Mesendoderm (in vitro differentiated cells): Measurements from ENCODE around the gene TIAL1.

Experiments
- DNase-seq: peaks from one replicate; pipeline ENCODE4 v3.0.0; 2013
- H2AK5ac ChIP-seq: 2 replicates; pipeline ENCODE4 v1.6.1; 2013; ENCODE audit warnings: low read length, inconsistent platforms
- H2BK120ac ChIP-seq: 2 replicates; pipeline ENCODE4 v1.6.1; 2013; ENCODE audit warnings: low read depth, mild to moderate bottlenecking, low read length, moderate library complexity, mixed read lengths
- H2BK15ac ChIP-seq: replicated peaks from 2 replicates; pipeline ENCODE4 v1.6.1; 2013; ENCODE audit warnings: low read depth, mild to moderate bottlenecking, moderate library complexity
- H2BK5ac ChIP-seq: 2 replicates; pipeline ENCODE4 v1.6.1; 2013; ENCODE audit warnings: low read length, inconsistent platforms
- H3K18ac ChIP-seq: 2 replicates; pipeline ENCODE4 v1.6.1; 2013; ENCODE audit warnings: mild to moderate bottlenecking, low read length, mixed read lengths
- H3K23ac ChIP-seq: one replicate; pipeline ENCODE4 v1.6.1; 2013; ENCODE audit warnings: low read length
- H3K27ac ChIP-seq: 2 replicates; pipeline ENCODE4 v1.5.1; 2013; ENCODE audit warnings: low read depth, mild to moderate bottlenecking, inconsistent platforms, low read length, moderate library complexity
- H3K27me3 ChIP-seq: 2 replicates; pipeline ENCODE4 v1.6.1; 2013; ENCODE audit warnings: low read length, control low read depth, mild to moderate bottlenecking, inconsistent platforms; ENCODE audit not compliant: insufficient read depth, poor library complexity
- H3K36me3 ChIP-seq: 2 replicates; pipeline ENCODE4 v1.6.1; 2013; ENCODE audit warnings: low read length, inconsistent platforms; ENCODE audit not compliant: control insufficient read depth, insufficient read depth
- H3K4ac ChIP-seq: one replicate; pipeline ENCODE4 v1.6.1; 2013; ENCODE audit warnings: low read depth, mild to moderate bottlenecking, low read length, moderate library complexity
- H3K4me1 ChIP-seq: 2 replicates; pipeline ENCODE4 v1.6.1; 2013; ENCODE audit warnings: low read depth, low read length, inconsistent platforms; ENCODE audit not compliant: control insufficient read depth
- H3K4me2 ChIP-seq: 2 replicates; pipeline ENCODE4 v1.6.1; 2013; ENCODE audit warnings: low read length
- H3K4me3 ChIP-seq: 2 replicates; pipeline ENCODE4 v1.5.1; 2013; ENCODE audit warnings: mild to moderate bottlenecking, low read length
- H3K56ac ChIP-seq: one replicate; pipeline ENCODE4 v1.6.1; 2013; ENCODE audit warnings: low read length
- H3K79me1 ChIP-seq: 2 replicates; pipeline ENCODE4 v1.6.1; 2013; ENCODE audit warnings: low read length, inconsistent platforms
- H3K79me2 ChIP-seq: 2 replicates; pipeline ENCODE4 v1.6.1; 2013; ENCODE audit warnings: mild to moderate bottlenecking, low read length; ENCODE audit not compliant: control insufficient read depth, insufficient read depth
- H3K9ac ChIP-seq: 2 replicates; pipeline ENCODE4 v1.6.1; 2013; ENCODE audit warnings: low read length, inconsistent platforms
- H4K5ac ChIP-seq: one replicate; pipeline ENCODE4 v1.6.1; 2013; ENCODE audit warnings: low read length
- H4K8ac ChIP-seq: one replicate; pipeline ENCODE4 v1.6.1; 2013; ENCODE audit warnings: low read depth, mild to moderate bottlenecking, control low read depth, low read length, moderate library complexity
- WGBS: extraction: QIAGEN DNeasy Blood & Tissue Kit; methylation state at CpG from one replicate; pipeline ENCODE4 v1.1.7; 2013; ENCODE audit warnings: low lambda C conversion rate, missing lambda C conversion rate; ENCODE audit not compliant: insufficient coverage; ENCODE audit errors: extremely low coverage; 5-methylcytosine and 5-hydroxymethylcytosine counted together

TIAL1 gene

GRCh38 chr10:119640875-119641526, 44.2 kb upstream of the TIAL1 start:
- H3K27ac ChIP-seq: no peak overlapping the region
- H2BK120ac ChIP-seq: no peak overlapping the region
- H3K56ac ChIP-seq: no peak overlapping the region
- no peaks in the 10 kb centered on the region for H3K36me3 ChIP-seq
- H2BK15ac ChIP-seq: no peak overlapping the region
- no CpG with 5 or more reads among the region's 8 CpGs for WGBS
- no peak overlapping the region for H3K23ac ChIP-seq
- H3K18ac ChIP-seq: no peak overlapping the region
- no peak overlapping the region for H2BK5ac ChIP-seq
- H3K27me3 ChIP-seq: no peaks in the 10 kb centered on the region
- H3K4ac ChIP-seq: no peak overlapping the region
- no peak overlapping the region for H3K4me3 ChIP-seq
- H3K4me1 ChIP-seq: no peaks in the 10 kb centered on the region
- H4K5ac ChIP-seq: no peak overlapping the region
- no peak overlapping the region for H2AK5ac ChIP-seq
- DNase-seq: no peak
- H4K8ac ChIP-seq: no peak overlapping the region
- H3K4me2 ChIP-seq: no peak overlapping the region
- H3K79me2 ChIP-seq: no peaks in the 10 kb centered on the region
- H3K79me1 ChIP-seq: no peaks in the 10 kb centered on the region
- H3K9ac ChIP-seq: no peak overlapping the region

GRCh38 chr10:119640384-119640783, 43.6 kb upstream of the TIAL1 start:
- H2BK15ac ChIP-seq: no peak overlapping the region
- H2BK120ac ChIP-seq: no peak overlapping the region
- H3K56ac ChIP-seq: no peak overlapping the region

GRCh38 chr10:119638982-119639381, 42.2 kb upstream of the TIAL1 start:
- no peak overlapping the region for H3K4me3 ChIP-seq
- WGBS: no CpG with 5 or more reads among the region's 7 CpGs
- no peak for DNase-seq

More at GRCh38 chr10:119640384-119640783, 43.6 kb upstream of the TIAL1 start:
- Histone ChIP-seq H3K4me3 (no peak overlapping the region), H3K18ac (no peak overlapping the region), H3K79me2 (no peaks in the 10 kb centered on the region), H3K4me1 (no peaks in the 10 kb centered on the region), H3K36me3 (no peaks in the 10 kb centered on the region), H2AK5ac (no peak overlapping the region), H3K4ac (no peak overlapping the region), H3K4me2 (no peak overlapping the region), H3K23ac (no peak overlapping the region), H2BK5ac (no peak overlapping the region), H3K27ac (no peak overlapping the region), H4K8ac (no peak overlapping the region), H4K5ac (no peak overlapping the region), H3K27me3 (no peaks in the 10 kb centered on the region), H3K9ac (no peak overlapping the region), H3K79me1 (no peaks in the 10 kb centered on the region)
- WGBS: no CpG with 5 or more reads among the region's 6 CpGs
- no peak for DNase-seq

GRCh38 chr10:119637631-119638030, 40.9 kb upstream of the TIAL1 start:
- Histone ChIP-seq H3K4me3 (no peak overlapping the region), H3K36me3 (no peaks in the 10 kb centered on the region), H4K8ac (no peak overlapping the region), H3K79me2 (no peaks in the 10 kb centered on the region), H3K27ac (no peak overlapping the region), H3K56ac (no peak overlapping the region), H2BK15ac (no peak overlapping the region), H3K18ac (no peak overlapping the region), H3K79me1 (no peaks in the 10 kb centered on the region), H3K9ac (no peak overlapping the region), H2AK5ac (no peak overlapping the region), H3K4me2 (no peak overlapping the region), H2BK120ac (no peak overlapping the region), H3K23ac (no peak overlapping the region), H4K5ac (no peak overlapping the region), H3K4ac (no peak overlapping the region), H2BK5ac (no peak overlapping the region), H3K27me3 (no peaks in the 10 kb centered on the region), H3K4me1 (no peaks in the 10 kb centered on the region)
- WGBS: no CpG with 5 or more reads among the region's 4 CpGs
- no peak for DNase-seq

More at GRCh38 chr10:119638982-119639381, 42.2 kb upstream of the TIAL1 start:
- H3K4ac ChIP-seq: no peak overlapping the region
- no peak overlapping the region for H2BK120ac ChIP-seq
- H3K18ac ChIP-seq: no peak overlapping the region
- no peak overlapping the region for H2BK15ac ChIP-seq
- no peak overlapping the region for H3K27ac ChIP-seq
- H3K56ac ChIP-seq: no peak overlapping the region
- H3K27me3 ChIP-seq: no peaks in the 10 kb centered on the region
- H4K8ac ChIP-seq: no peak overlapping the region
- no peak overlapping the region for H3K4me2 ChIP-seq
- no peak overlapping the region for H2AK5ac ChIP-seq
- H3K79me2 ChIP-seq: no peaks in the 10 kb centered on the region
- no peaks in the 10 kb centered on the region for H3K79me1 ChIP-seq
- H3K4me1 ChIP-seq: no peaks in the 10 kb centered on the region
- no peak overlapping the region for H4K5ac ChIP-seq
- H3K9ac ChIP-seq: no peak overlapping the region
- H3K23ac ChIP-seq: no peak overlapping the region
- no peaks in the 10 kb centered on the region for H3K36me3 ChIP-seq
- H2BK5ac ChIP-seq: no peak overlapping the region

GRCh38 chr10:119634219-119634544, 37.4 kb upstream of the TIAL1 start:
- Histone ChIP-seq H3K23ac (no peak overlapping the region), H3K79me2 (no peaks in the 10 kb centered on the region), H3K56ac (no peak overlapping the region), H3K79me1 (no peaks in the 10 kb centered on the region), H3K36me3 (no peaks in the 10 kb centered on the region), H3K18ac (no peak overlapping the region), H2AK5ac (no peak overlapping the region), H3K27ac (no peak overlapping the region), H2BK120ac (no peak overlapping the region), H3K4me2 (no peak overlapping the region), H4K5ac (no peak overlapping the region), H4K8ac (no peak overlapping the region), H2BK5ac (no peak overlapping the region), H3K9ac (no peak overlapping the region), H3K4me3 (no peak overlapping the region), H3K4ac (no peak overlapping the region), H3K27me3 (no peaks in the 10 kb centered on the region), H2BK15ac (no peak overlapping the region), H3K4me1 (no peaks in the 10 kb centered on the region)
- DNase-seq: no peak
- WGBS: no CpG with 5 or more reads among the region's 1 CpG

- no peak overlapping the region for H2BK15ac ChIP-seq
- H3K56ac ChIP-seq: no peak overlapping the region
- H2AK5ac ChIP-seq: no peak overlapping the region
- H3K4me3 ChIP-seq: no peak overlapping the region
- H4K5ac ChIP-seq: no peak overlapping the region
- no peak overlapping the region for H3K4ac ChIP-seq
- WGBS: no CpG with 5 or more reads among the region's 3 CpGs
- H2BK5ac ChIP-seq: no peak overlapping the region
- H4K8ac ChIP-seq: no peak overlapping the region
- H3K36me3 ChIP-seq: no peaks in the 10 kb centered on the region
- H3K4me1 ChIP-seq: no peaks in the 10 kb centered on the region
- DNase-seq: no peak
- H3K18ac ChIP-seq: no peak overlapping the region
- no peak overlapping the region for H3K23ac ChIP-seq
- H3K27me3 ChIP-seq: no peaks in the 10 kb centered on the region
- no peak overlapping the region for H3K9ac ChIP-seq
- no peak overlapping the region for H3K27ac ChIP-seq
- no peak overlapping the region for H2BK120ac ChIP-seq
- H3K4me2 ChIP-seq: no peak overlapping the region
- no peaks in the 10 kb centered on the region for H3K79me1 ChIP-seq
- no peaks in the 10 kb centered on the region for H3K79me2 ChIP-seq
Observed at GRCh38 chr10:119633538-119634218, 36.9 kb upstream of the TIAL1 start.
